Activated naive CD4-positive, alpha-beta T cell treated with anti-CD3 and anti-CD28 coated beads, Interleukin-2, amount 50 U/mL, for 72 hours (primary cell): ENCODE results near the gene CAMTA1. TPM values are rescaled to one million over a fixed set of nuclear protein-coding genes. Genes with fewer than 3 reads are reported as not detected.

Source experiments
- ATAC-seq, 2 donors: fragments of 150-1000 bp; cut with Tn5 transposase; 2 replicates each; pipeline ENCODE4 v1.10.0; 2021; ENCODE audit warnings: mild to moderate bottlenecking in 2 of 2, moderate library complexity in 2 of 2
- DNase-seq, 2 donors: peaks; one replicate each; pipeline ENCODE4 v3.0.0; 2021 to 2022; ENCODE audit warnings: low spot score in 2 of 2
- H3K27ac Mint-ChIP-seq, 2 donors: one replicate each; pipeline ENCODE4 v1.8.0; 2022; ENCODE audit warnings: mild to moderate bottlenecking in 2 of 2, mixed read lengths in 2 of 2
- H3K36me3 Mint-ChIP-seq, 2 donors: one replicate each; pipeline ENCODE4 v1.8.0; 2022; ENCODE audit warnings: mixed read lengths in 2 of 2
- H3K9me3 Mint-ChIP-seq, 2 donors: one replicate each; pipeline ENCODE4 v1.8.0; 2022; ENCODE audit warnings: mixed read lengths in 2 of 2
- total RNA-seq, 2 donors: library from RNA; stranded (reverse); gene quantifications; one replicate each; pipeline ENCODE4 v1.2.3, GENCODE V29; 2022

CAMTA1 gene
- total RNA-seq, 2 donors from 2014 or later, result 50.4 to 76.4 TPM

DNA sequence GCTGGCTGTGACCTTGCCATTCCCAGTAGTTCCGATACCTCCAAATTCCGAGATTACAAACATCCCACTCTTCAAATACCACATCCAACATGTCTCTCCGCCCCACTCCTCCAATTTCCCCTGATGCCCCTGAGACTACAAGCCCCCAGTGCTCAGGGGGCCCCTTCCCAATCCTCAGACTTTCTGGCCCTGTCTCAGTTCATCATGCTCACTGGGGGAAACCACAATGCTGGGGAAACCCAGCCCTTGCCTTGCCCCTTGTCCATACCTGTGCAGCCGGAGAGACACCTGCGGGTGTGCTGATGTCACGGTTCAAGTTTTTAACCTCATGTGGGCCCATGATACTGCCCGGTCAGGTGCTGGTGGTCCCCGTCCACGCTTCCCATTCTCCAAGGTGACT is 226.6 kb downstream of the CAMTA1 start:
- Mint-ChIP-seq H3K9me3 (no peaks in the 10 kb centered on the region), H3K27ac (no peak overlapping the region), H3K36me3 (no peaks in the 10 kb centered on the region)
- DNase-seq (no peak), ATAC-seq (no peak)

GRCh38 chr1:7012461-7012924 is 227.2 kb downstream of the CAMTA1 start:
- ATAC-seq (no peak), DNase-seq (no peak)
- no peaks in the 10 kb centered on the region for H3K9me3 Mint-ChIP-seq
- H3K27ac Mint-ChIP-seq, result no peak overlapping the region
- no peaks in the 10 kb centered on the region for H3K36me3 Mint-ChIP-seq

GRCh38 chr1:7013833-7014639 is 228.8 kb downstream of the CAMTA1 start:
- no peak for DNase-seq
- no peaks in the 10 kb centered on the region for H3K36me3 Mint-ChIP-seq
- no peak for ATAC-seq
- H3K9me3 Mint-ChIP-seq, result no peaks in the 10 kb centered on the region
- H3K27ac Mint-ChIP-seq, result no peak overlapping the region

- H3K27ac Mint-ChIP-seq, result no peak overlapping the region
- H3K9me3 Mint-ChIP-seq, result no peaks in the 10 kb centered on the region
- DNase-seq (no peak), ATAC-seq (no peak)
- H3K36me3 Mint-ChIP-seq, result no peaks in the 10 kb centered on the region
These were observed 229.3 kb downstream of the CAMTA1 start for GRCh38 chr1:7014640-7014930.

DNA sequence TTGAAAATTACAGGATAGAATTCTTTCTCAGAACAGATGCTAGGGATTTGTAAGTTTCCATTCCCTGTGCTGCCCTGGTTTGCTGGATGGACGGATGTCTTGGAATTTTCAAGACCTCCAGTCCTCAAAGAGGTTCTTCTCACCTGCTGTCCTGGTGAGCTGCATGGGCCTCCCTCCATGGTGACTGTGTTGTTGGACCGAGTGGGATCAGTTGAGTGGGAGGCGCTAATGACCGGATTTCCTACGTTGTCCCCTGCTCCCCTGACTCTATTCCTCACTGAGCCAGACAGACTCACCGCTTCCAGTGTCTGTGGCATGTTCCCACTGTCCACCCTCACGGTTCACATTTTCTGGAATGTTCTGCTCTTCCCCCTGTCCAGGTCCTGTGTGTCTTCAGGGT is 229.8 kb downstream of the CAMTA1 start:
- Mint-ChIP-seq H3K36me3 (no peaks in the 10 kb centered on the region), H3K27ac (no peak overlapping the region), H3K9me3 (no peaks in the 10 kb centered on the region)
- DNase-seq, result no peak
- no peak for ATAC-seq

DNA sequence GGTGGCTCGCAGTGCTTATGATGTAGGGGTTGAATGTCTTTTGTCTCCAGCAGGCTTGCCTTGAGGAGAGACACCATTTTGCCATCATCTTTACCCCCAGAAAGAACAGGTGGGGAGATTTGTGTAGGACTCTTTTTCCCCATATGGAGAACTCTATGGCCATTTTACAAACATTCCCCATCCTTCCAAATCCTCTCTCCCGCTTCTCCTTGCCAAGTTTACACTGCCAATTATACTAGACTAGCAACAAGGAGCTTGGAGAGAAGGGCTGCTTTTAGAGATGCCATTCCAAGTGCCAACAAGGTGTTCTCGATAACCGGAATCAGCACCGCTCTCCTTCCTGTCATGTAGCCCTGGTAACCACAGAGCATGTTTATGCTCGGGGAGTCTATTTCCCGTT is 233.1 kb downstream of the CAMTA1 start:
- H3K36me3 Mint-ChIP-seq, result no peaks in the 10 kb centered on the region
- ATAC-seq (no peak), DNase-seq (no peak)
- no peak overlapping the region for H3K27ac Mint-ChIP-seq
- H3K9me3 Mint-ChIP-seq, result no peaks in the 10 kb centered on the region

DNA sequence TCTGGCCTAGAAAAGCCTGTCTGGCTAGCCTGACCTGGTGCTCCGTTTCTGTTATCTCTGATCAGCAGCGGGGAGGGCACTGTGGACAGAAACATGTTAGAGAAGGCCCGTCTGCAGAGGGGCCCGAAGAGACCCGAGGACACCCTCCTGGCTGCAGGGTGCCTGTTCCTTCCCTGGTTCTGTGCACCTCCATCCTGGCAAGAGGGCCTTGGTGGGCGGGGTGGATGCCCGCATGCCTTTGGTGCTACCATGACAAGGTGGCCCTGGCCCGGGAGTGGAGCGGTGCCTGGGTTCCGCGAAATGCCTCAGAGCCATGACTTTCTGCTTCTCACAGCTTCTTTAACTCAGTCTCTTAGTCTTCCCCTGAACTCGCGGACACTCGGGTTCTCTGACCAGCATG is 233.6 kb downstream of the CAMTA1 start:
- no peaks in the 10 kb centered on the region for H3K36me3 Mint-ChIP-seq
- DNase-seq, result no peak
- no peak for ATAC-seq
- no peaks in the 10 kb centered on the region for H3K9me3 Mint-ChIP-seq
- H3K27ac Mint-ChIP-seq, result no peak overlapping the region

DNA sequence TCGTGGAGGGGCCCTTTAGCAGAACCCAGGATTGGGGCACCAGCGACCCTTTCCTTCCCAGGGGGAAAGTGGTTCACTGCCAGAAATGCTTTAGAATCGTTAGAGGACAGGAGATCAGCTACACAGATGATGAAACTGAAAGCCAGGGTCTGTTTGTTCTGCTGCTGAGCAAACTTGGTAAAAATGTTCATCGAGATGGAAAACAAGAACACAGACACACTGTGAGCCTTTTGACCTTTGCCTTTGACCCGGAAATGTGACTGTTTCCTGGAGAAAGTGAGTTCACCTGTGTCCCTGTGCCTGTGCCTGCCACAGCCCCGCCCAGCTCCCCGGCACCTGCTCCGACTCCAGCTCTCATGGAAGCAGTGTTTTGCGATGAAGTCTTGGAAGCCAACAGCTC is 234.3 kb downstream of the CAMTA1 start:
- H3K36me3 Mint-ChIP-seq, result no peaks in the 10 kb centered on the region
- DNase-seq, result no peak
- ATAC-seq, result no peak
- no peaks in the 10 kb centered on the region for H3K9me3 Mint-ChIP-seq
- no peak overlapping the region for H3K27ac Mint-ChIP-seq

DNA sequence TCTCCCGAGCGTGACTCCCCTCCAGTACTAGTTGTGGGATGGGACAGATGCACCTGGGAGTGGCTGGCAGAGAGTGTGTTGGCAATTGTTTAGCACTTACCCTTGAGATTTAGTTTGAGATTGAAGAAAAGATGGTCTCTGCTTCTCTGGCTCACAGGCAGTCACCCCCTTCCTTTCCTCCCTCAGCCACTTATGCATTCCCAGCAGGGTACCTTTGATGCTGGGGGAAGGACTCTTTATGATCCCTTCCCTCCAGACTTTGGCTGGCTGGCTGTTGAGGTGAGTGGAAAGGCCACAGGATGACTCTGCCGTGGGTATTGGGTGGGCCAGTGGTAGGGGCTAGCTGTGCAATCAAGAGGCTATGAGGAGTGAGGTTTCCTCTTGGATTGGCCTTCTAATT is 236.8 kb downstream of the CAMTA1 start:
- no peak for ATAC-seq
- Mint-ChIP-seq H3K9me3 (no peaks in the 10 kb centered on the region), H3K27ac (no peak overlapping the region), H3K36me3 (no peaks in the 10 kb centered on the region)
- DNase-seq, result no peak

GRCh38 chr1:7025013-7025412 is 239.8 kb downstream of the CAMTA1 start:
- Mint-ChIP-seq H3K9me3 (no peaks in the 10 kb centered on the region), H3K36me3 (no peaks in the 10 kb centered on the region), H3K27ac (no peak overlapping the region)
- ATAC-seq (no peak), DNase-seq (no peak)

GRCh38 chr1:7026169-7026568 is 240.9 kb downstream of the CAMTA1 start:
- DNase-seq (no peak), ATAC-seq (no peak)
- Mint-ChIP-seq H3K27ac (no peak overlapping the region), H3K9me3 (no peaks in the 10 kb centered on the region), H3K36me3 (no peaks in the 10 kb centered on the region)

GRCh38 chr1:7032992-7033391 is 247.7 kb downstream of the CAMTA1 start:
- ATAC-seq (no peak), DNase-seq (no peak)
- Mint-ChIP-seq H3K36me3 (no peaks in the 10 kb centered on the region), H3K9me3 (peaks cover 14 to 16% of the 10 kb centered on the region in 2 donors), H3K27ac (no peak overlapping the region)

DNA sequence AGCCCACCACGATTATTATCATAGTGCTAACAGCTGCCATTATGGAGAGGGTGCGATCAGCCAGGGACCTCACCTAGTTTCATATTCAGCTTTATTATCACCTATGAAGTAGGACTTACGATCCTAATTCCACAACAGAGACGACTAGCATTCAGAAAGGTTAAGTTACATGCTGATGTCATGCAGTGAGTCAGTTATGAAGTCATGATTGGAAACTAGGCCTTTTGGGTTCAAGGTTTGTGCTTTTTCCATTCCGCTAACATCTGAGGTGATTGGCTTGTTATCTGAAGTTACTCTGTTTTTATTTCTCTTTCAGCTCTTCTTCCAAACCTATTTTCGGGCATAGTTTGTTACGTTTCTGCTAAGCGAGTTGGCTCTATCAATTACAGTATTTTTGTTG is 251.1 kb downstream of the CAMTA1 start:
- no peak overlapping the region for H3K27ac Mint-ChIP-seq
- DNase-seq (no peak), ATAC-seq (no peak)
- H3K36me3 Mint-ChIP-seq, result no peaks in the 10 kb centered on the region
- peaks cover 14 to 16% of the 10 kb centered on the region in 2 donors for H3K9me3 Mint-ChIP-seq

DNA sequence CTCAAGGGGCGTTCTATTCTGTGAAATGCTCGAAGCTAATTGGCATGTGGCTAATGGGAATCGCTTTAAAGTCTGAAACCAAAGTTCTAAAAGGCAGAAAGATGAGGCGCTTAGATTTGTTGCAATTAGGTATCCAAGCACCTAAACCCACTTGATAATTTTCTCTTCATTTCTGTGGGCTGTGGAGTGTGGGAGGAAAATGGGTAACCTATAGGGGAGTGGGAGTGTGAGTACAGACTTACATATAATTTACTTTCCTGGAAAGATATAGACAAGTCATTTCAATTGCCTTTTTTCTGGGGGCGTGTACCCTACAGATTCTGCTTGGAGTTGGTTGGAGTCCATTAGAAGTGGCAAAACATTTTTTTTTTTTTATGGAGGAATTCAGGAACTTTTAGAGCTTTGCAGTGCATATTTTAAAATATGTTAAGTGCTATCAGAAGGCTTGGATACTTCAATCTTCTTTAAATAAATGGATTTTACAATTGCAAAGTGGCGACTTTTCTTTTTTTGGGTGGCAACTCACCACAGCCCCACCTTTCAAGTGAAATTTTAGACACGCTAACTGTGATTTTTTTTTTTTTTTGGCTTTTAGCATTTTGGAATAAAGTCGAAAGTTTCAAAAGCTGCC is 254.5 kb downstream of the CAMTA1 start:
- H3K9me3 Mint-ChIP-seq, result no peaks in the 10 kb centered on the region
- no peak overlapping the region for H3K27ac Mint-ChIP-seq
- DNase-seq (no peak), ATAC-seq (no peak)
- H3K36me3 Mint-ChIP-seq, result no peaks in the 10 kb centered on the region

- ATAC-seq (no peak), DNase-seq (no peak)
- Mint-ChIP-seq H3K36me3 (no peaks in the 10 kb centered on the region), H3K27ac (no peak overlapping the region), H3K9me3 (no peaks in the 10 kb centered on the region)
These were observed 255.9 kb downstream of the CAMTA1 start for GRCh38 chr1:7040969-7041695.

DNA sequence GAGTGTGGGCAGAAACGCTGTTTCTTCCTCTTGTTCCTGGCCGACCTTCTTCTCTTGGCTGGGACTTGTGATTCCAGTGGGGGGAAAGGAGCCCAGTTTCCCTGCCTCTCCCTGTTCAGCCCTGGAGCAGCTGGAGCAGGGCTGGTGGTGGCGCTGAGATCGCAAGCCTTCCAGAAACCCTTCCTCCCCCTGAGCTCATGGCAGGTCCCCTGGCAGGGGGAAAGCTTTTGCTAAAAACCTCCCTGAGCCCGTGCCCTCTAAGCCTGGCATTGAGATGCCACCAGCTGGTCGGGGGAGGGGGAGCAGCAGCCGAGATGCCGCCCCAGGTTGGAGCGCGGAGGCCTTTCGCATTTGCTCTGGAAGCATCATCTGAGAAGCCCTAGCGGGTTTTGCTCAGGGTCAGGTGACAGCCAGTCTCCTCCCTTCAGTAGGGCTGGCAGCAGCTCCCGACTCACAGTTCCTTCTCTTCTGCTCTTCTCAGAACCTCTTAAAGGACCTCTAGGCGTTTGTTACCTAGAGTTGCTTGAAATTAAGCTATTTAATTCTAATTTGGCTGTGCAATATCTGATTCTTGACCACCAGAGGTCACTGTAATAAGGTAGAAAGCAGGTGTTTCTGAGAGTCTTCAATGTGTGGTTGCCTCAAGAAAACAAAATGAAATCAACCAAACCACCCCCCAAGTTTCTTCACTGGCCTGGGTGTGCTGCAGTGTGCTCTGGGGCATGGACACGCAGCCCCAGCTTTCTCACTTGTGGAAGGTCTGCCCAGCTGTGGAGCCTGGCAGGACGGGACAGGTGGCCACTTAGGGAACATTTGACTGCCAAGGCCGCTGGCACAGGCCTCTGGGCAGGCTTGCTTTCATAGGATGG is 257.3 kb downstream of the CAMTA1 start:
- Mint-ChIP-seq H3K27ac (no peak overlapping the region), H3K36me3 (no peaks in the 10 kb centered on the region), H3K9me3 (no peaks in the 10 kb centered on the region)
- DNase-seq (no peak), ATAC-seq (no peak)

DNA sequence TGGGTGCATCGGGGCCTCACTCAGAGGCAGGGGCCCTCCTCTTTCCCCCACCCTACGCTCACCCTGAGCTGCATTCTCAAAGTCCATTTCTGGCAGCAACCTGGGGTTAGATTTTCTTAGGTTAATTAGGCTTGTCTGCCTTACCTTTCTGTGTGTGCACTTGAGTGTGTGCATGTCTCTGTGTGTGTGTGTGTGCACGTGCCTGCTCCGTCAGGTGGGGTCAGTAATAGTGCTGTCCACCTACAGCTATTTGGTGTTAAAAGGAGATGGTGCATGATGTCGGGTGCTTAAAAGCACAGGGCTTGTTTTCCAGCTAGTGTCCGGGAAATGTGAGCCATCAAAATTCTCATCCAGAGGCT is 257.9 kb downstream of the CAMTA1 start:
- Mint-ChIP-seq H3K36me3 (no peaks in the 10 kb centered on the region), H3K27ac (no peak overlapping the region)

More for the DNA sequence above, 257.9 kb downstream of the CAMTA1 start:
- DNase-seq (no peak), ATAC-seq (no peak)
- no peaks in the 10 kb centered on the region for H3K9me3 Mint-ChIP-seq
